ENCODE measurements around the gene SYNPO.
A peak's percentile ranks its signal among the peaks of the same experiment; 100 is the strongest.

SYNPO gene

GRCh38 chr5:150607991-150608390 is 32.5 kb upstream of the SYNPO start:
- no peak for DNase-seq

DNA sequence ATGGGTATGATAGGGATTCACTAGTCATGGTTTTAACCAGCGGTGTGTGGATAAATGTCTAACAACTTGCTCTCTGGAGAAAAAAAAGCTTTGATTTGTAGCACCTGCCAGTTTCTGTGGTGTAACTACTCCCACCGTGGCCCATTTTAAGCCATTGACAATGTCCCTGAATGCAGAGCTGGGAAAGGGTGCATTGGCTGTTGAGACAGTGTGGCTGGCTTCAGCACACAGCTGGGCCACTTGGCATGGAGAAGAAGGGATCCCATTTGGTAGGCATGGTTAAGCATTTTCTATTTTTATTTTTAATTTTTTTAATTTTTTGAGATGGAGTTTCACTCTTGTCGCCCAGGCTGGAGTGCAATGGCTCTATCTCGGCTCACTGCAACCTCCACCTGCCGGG is 31.5 kb upstream of the SYNPO start:
- no peak for DNase-seq

- no peak for DNase-seq
Measured at GRCh38 chr5:150609843-150610584, 30.4 kb upstream of the SYNPO start.

GRCh38 chr5:150611026-150611425 is 29.4 kb upstream of the SYNPO start:
- no peak for DNase-seq

GRCh38 chr5:150612405-150612804 is 28.1 kb upstream of the SYNPO start:
- DNase-seq, result no peak

DNA sequence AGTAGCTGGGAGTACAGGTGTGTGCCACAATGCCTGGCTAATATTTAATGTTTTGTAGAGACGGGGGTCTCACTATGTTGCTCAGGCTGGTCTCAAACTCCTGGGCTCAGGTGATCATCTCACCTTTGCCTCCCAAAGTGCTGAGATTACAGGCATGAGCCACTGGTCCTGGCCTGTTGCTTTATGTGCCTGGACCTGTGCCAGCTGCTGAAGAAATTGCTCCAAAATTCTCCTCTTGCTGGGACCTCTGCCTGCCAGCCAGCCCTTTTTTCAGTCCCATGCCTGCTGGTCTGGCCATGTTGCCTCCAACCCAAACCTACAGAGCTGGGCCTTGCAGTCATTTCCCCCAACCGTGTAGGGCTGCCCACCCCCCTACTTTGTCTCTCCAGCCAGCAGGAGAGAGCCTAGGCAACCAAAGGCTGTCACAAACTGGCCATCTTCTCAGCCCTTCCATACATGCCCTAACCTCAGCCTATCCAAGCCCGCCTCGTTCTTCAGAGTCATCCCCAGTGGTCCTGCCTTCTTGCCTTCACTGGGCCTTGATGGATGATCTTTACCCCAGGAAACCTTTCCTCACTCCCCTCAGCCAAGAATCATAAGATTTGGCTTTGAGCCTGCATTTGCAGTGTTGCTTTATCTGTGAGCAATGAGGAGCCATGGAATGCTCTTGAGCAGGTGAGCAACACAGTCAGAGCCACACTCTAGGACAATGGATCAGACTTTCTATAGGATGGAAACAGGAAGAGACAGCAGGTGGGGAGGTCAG is 27.4 kb upstream of the SYNPO start:
- DNase-seq, result no peak

GRCh38 chr5:150613991-150614660 is 26.3 kb upstream of the SYNPO start:
- no peak for DNase-seq

- DNase-seq, result no peak
Measured at GRCh38 chr5:150614661-150615060, 25.8 kb upstream of the SYNPO start.

- no peak for DNase-seq
Measured at GRCh38 chr5:150615141-150615699, 25.2 kb upstream of the SYNPO start.

GRCh38 chr5:150616024-150616470 is 24.4 kb upstream of the SYNPO start:
- no peak for DNase-seq

- no peak for DNase-seq
Measured at GRCh38 chr5:150616506-150616905, 24.0 kb upstream of the SYNPO start.

- no peak for DNase-seq
Measured at GRCh38 chr5:150618163-150618562, 22.3 kb upstream of the SYNPO start.

- DNase-seq, result no peak
Measured at GRCh38 chr5:150618588-150619281, 21.7 kb upstream of the SYNPO start.

DNA sequence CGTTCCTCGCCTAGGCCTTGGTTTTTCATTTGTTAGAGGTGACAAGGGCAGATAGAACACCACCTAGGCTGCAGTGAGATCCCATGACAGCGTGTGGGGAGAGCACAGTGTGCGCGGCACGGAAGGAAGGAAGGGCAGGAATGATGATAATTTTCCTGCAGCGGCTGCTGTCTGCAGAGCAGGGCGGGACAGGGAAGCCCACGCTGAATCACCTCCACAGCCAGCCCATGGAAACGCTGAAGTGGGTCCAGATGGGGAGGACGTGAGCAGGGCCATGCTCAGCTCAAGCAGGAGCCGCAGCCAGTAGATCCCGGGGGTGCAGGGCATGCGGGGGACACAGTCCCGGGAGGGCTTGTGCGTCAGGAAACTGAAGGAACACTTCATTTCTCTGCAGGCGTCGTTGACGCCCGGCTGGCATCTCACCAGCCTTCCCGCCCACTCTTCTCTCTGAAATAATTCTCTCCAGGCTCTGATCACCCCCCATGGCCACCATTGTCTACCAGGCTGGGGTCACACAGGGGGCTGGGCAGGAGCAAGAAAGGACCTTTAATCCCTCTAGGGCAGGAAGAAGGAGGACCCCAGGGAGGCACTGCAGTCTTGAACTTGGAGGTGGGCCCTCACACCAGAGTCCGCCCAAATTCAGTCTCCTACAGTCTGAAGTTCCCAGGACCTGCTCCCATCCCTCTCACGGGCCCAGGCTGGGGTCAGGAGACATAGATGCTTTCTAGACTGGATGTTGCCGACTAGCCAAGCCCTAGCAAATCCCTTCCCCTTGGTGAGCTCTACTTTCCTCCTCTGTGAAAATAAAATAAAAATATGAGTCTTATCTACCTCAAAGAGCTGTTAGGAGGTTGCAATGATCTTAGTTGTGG is 20.9 kb upstream of the SYNPO start:
- DNase-seq, result no peak

GRCh38 chr5:150621301-150621700 is 19.2 kb upstream of the SYNPO start:
- no peak for DNase-seq

GRCh38 chr5:150622157-150622556 is 18.3 kb upstream of the SYNPO start:
- DNase-seq, result no peak

- peak; percentile 3 for DNase-seq
Measured at GRCh38 chr5:150623152-150623877, 17.1 kb upstream of the SYNPO start.

- no peak for DNase-seq
Measured at GRCh38 chr5:150623878-150624216, 16.6 kb upstream of the SYNPO start.

DNA sequence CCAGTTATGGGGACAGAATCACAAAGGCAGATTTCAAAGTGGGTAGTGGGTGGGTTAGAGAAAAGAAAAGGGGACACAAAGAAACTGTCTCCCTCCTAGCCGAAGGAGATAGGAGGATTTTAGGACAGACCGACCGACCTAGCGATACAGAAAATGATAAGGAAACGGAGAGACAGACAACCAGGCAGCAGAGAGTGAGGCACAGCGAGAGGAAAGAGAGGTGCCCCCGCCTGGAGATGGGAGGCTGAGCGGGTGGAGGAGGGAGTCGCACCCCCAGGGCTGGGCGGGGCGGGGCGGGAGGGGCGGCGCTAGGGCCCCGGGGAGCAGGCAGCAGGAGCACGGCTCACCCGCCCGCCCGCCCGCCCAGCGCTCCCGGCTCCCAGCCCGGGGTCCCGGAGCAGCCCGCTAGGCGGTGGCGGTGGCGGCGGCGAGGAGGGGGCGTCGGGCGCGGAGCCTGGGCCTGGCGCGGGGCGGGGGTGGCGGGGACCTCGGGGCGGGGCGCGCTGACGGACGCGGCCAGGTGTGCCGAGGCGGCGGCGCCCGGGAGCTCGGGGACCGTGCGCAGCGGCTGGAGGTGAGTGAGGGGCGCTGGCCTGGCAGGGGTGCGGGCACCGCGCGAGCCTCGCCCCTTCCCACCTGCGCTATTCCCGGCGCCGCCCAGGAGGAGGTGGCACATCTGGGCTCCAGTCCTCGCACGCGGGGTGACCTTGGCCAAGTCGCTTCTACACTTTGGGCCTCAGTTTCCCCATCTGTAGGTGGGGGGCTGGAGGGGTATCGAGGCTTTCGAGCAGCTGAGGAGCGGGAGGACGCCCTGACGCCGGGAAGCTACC is 15.9 kb upstream of the SYNPO start:
- peak; percentile 23 for DNase-seq

DNA sequence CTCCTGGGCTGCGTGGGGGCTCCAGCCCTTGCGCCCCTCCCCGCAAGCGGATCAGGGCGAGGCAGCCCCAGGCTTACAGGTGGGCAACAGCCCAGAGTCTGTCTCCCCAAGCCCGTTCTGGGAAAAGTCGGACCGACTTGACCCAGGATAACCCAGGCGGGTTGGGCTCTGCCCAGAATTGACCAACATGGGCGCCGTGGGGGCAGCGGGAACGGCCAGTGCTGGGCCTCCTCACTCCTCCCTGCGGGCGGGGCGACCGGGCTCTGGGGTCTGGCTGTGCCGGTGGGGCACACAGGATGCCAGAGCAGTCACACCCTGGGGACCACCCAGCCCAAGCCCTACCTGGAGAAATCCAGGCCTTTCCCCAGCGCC is 15.3 kb upstream of the SYNPO start:
- DNase-seq, result no peak
